HL-60/S4 (cell line): ENCODE data around the gene KRTAP5-11.
"Not testable (repeated sequence)": the region's sequence is repeated elsewhere in the genome, so short reads cannot be mapped to it uniquely, and the experiment has no call there.

Experiments
- in situ Hi-C: fragments of 300-500 bp; cut with MboI; formaldehyde crosslinking; loops from 2 replicates; pipeline ENCODE4 v1.14.3; 2022; ENCODE audit warnings: low sequenced_read_pairs

Gene KRTAP5-11, protein sequence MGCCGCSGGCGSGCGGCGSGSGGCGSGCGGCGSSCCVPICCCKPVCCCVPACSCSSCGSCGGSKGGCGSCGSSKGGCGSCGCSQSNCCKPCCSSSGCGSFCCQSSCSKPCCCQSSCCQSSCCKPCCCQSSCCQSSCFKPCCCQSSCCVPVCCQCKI

DNA sequence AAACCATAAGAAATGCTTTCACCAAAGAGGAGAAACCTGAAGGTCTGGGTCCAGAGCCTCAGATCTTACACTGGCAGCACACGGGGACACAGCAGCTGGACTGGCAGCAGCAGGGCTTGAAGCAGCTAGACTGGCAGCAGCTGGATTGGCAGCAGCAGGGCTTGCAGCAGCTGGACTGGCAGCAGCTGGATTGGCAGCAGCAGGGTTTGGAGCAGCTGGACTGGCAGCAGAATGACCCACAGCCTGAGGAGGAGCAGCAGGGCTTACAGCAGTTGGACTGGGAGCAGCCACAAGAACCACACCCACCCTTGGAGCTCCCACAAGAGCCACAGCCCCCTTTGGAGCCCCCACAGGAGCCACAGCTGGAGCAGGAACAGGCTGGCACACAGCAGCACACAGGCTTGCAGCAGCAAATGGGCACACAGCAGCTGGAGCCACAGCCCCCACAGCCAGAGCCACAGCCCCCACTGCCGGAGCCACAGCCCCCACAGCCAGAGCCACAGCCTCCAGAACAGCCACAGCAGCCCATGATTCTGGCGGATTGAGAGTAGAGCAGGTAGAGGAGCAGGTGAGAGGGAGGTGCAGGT, at the start of gene KRTAP5-11:
Gene KRTAP5-11 (minus strand): TSS at position 567 of the 587 bp plus-strand sequence. CDS start 38 bp downstream, at position 529.
- in situ Hi-C loops, result no loop called here

DNA sequence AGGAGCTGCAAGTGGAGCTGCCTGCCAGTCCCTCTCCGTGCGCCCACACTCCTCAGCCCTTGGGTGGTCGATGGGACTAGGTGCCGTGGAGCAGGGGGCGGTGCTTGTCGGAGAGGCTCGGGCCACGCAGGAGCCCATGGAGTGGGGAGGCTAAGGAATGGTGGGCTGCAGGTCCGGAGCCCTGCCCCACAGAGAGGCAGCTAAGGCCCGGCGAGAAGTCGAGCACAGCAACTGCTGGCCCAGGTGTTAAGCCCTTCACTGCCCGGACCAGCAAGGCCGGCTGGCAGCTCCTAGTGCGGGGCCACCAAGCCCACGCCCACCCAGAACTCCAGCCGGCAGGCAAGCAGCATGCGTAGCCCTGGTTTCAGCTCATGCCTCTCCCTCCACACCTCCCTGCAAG, 48.9 kb upstream of the KRTAP5-11 start:
- in situ Hi-C loops, result loop anchor here (25.0 kb wide), 1 partner anchor 106 kb away; no protein-coding TSS in a partner anchor

DNA sequence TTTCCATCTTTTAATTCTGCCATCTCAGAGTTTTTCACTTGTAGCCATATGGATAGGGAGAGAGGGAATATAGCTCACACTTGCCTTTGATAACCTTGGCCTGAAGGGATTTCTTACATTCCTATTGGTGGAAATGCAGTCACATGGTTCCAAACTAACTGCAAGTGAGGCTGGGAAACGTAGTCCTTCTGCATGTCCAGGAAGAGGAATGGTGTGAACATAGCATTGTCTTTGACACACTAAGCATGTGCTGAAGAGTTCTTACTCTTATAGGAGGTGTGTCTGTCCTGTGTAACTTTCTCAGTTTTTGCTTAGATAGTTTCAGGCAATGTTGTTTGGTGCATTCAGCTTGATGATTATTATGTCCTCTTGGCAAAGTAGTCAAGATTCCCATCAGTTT, 47.4 kb upstream of the KRTAP5-11 start:
- in situ Hi-C loops, result loop anchor here (25.0 kb wide), 1 partner anchor 107 kb away; no protein-coding TSS in a partner anchor

DNA sequence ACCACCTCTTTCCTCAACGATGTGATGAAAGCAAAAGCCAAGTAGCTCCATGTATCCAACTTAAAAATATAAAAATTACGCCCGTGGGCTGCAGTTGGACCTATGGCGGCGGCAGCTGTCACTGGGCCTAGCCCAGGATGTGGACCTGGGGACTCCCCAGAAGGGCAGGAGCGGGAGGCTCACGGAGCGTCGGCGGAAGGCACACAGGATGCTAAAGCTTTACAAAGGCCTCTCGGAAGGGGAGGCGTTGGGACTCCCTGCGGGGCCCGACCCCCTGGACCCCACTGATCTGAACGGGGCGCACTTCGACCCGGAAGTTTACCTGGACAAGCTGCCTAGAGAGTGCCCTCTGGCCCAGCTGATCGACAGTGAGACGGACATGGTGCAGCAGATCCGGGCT, 46.3 kb upstream of the KRTAP5-11 start:
- in situ Hi-C loops, result loop anchor here (25.0 kb wide), 1 partner anchor 108 kb away; no protein-coding TSS in a partner anchor

DNA sequence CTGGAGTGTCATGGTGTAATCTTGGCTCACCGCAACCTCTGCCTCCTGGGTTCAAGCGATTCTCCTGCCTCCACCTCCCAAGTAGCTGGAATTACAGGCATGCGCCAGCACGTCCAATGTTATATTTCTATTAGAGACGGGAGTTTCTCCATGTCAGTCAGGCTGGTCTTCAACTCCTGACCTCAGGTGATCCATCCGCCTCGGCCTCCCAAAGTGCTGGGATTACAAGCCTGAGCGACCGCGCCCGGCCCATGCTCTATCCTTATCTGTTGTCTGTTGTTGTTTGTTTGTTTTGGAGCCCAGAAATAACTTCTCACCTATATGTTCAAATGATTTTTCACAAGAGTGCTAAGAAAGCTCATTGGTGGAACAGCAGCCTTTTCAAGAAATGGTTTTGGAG, 40.6 kb upstream of the KRTAP5-11 start:
- in situ Hi-C loops, result not testable (repeated sequence)

DNA sequence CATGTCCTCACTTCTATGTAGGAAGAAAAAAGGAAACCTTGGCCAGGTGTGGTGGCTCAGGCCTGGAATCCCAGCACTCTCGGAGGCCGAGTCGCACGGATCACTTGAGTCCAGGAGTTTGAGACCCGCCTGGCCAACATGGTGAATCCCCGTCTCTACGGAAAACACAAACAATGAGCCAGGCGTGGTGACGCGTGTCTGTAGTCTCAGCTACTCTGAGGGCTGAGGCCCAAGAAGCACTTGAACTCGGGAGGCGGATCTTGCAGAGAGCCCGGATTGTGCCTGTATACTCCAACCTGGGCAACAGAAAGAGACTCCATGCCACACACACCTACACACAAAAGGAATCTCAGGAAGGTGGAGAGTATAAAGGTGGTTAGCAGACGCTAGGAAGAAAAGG, 39.9 kb upstream of the KRTAP5-11 start:
- in situ Hi-C loops, result not testable (repeated sequence)

DNA sequence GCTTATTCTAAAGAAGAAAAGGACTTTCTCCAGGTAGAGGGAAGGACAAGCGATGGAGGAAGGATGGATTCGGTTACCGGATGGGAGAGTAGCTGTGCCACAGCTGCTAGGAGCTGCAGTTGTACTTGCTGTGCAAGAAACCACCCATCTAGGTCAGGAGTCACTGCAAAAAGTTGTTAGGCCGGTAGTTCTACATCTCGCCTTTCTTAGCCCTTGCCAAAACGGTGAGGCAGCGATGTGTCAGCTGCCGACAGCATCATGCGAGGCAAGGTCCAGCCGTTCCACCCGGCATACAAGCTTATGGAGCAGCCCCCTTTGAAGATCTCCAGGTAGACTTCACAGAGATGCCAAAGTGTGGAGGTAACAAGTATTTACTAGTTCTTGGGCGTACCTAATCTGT, 32.3 kb upstream of the KRTAP5-11 start:
- in situ Hi-C loops, result not testable (repeated sequence)

DNA sequence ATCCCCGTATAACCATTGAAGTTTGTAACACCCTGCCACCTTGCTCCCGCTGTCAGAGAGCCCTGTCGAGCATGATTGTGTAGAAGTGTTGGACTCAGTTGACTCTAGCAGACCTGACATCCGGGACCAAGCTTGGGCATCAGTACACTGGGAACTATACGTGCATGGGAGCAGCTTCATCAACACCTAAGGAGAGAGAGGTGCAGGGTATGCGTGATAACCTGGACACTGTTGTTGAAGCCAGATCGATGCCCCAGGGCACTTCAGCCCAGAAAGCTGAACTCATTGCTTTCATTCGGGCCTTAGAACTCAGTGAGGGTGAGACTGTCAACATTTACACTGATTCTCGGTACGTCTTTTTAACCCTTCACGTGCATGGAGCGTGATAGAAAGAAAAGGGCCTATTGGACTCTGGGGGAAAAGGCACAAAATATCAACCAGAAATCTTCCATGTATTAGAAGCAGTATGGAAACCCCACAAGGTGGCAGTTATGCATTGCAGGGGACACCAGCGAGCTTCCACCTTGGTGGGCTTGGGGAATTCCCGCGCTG, 31.8 kb upstream of the KRTAP5-11 start:
- in situ Hi-C loops, result not testable (repeated sequence)

DNA sequence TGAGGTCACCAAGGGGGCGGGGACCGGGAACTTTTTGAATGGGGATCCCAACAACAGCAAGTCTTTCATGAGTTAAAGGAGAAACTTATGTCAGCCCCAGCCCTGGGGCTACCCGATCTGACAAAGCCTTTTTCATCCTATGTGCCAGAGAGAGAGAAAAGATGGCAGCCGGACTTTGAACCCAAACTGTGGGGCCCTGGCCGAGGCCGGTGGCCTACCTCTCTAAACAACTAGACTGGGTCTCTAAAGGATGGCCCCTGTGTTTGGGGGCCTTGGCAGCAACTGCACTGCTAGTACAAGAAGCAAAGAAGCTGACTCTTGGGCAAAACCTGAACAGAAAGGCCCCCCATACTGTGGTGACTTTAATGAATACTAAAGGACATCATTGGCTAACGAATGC, 31.3 kb upstream of the KRTAP5-11 start:
- in situ Hi-C loops, result not testable (repeated sequence)

DNA sequence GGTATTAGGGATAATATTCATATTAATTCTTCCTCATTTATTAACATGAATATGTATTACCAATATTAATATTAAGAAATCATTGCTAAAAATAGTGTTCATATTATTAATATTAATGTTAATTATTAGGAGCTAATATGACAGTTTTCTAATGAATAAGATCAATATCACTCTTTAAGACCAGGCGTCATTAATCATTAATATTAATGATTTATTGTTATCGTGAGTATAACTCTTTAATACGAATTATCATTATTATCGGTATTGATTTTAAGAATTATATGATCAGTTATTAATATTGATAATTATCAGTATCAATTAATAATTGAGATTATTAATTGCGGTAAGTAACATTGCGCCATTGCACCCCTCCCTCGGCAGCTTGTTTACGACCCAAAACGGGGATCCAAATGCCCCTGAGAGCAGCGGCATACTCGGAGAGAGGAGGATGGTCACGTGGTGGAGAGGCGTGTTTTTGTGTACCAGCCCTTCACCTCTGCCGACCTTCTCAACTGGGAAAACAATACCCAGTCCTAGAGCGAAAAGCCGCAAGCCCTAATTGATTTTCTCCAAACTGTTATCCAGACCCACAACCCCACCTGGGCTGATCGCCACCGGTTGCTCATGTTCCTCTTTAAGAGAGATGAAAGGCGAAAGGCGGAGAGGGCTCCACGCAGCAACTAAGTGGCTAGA, 28.7 kb upstream of the KRTAP5-11 start:
- in situ Hi-C loops, result not testable (repeated sequence)

DNA sequence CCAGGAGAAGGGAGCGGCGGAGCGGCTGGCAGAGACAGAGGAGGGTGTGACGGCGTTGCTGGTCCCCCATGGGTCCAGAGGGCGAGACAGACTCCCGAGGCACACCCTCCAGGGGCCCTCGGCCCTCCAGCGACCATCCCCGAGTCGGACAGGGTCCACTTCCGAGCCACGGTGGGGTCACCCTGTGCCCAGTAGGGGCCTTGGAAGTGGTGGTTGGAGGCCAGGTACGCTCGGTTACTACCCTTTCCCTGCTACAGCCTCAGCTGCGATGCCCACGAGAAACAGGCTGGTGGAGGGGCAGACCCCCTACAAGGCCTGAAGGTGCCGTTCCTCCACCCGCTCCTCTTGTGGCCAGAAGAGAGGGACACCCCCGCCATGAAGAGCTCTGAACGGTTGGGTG, 25.6 kb upstream of the KRTAP5-11 start:
- in situ Hi-C loops, result not testable (repeated sequence)

DNA sequence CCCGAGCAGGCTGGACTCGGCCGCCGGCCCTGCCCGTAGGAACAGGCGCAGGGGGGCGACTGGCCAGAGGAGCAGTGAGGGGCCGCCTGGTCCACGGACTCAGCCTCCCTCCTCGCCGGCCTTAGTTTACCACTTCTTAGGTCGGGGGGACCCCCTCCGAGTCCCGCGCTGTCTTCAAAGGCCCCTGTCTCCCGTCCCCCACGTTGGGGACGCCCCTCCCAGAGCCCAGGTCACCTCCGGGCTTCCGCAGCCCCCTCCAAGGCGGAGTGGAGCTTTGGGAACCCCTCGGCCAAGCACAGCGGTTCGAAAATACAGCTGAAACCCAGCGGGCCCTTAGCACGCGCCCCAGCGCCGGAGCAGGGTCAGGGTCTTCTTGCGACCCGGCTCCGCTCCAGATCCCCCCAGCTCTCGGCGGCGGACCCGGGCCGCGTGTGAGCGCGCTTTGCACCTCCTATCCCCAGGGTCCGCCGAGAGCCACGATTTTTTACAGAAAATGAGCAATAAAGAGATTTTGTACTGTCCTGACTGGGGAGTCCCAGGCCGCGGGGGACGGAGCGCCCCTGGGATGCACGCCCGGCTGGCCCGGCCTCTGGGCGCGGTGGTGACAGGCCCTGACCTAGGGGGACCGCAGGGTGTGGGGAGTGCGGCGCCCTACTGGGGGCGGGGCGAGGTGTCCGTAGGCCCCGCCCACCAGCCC, 25.0 kb upstream of the KRTAP5-11 start:
- in situ Hi-C loops, result not testable (repeated sequence)

DNA sequence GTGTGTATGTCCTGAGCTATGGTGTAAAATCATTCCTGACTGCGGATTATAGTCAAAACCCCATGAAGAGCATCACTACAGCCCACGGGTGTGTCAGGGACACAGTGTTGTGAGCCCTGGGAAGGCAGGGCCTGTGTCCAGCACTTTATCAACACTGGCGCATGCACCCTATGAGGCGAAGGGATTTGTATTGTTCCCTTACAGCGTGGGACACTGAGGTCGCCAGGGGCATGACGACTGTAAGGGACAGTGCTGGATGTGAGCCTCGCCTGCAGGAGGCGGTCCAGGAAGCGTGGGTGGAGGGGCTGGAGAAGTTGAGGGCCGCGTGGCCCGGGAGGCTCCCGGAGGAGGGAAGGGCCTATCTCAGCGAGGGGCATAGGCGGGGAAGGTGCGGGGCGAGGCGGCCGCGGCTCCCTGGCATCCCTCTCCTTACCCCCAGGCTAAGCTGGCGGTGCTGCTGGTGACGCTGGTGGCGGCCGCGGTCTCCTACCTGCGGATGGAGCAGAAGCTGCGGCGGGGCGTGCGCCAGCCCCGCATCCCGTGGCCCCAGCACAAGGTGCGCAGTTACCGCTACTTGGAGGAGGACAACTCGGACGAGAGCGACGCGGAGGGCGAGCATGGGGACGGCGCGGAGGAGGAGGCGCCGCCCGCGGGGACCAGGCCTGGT, 24.3 kb upstream of the KRTAP5-11 start:
- in situ Hi-C loops, result not testable (repeated sequence)

DNA sequence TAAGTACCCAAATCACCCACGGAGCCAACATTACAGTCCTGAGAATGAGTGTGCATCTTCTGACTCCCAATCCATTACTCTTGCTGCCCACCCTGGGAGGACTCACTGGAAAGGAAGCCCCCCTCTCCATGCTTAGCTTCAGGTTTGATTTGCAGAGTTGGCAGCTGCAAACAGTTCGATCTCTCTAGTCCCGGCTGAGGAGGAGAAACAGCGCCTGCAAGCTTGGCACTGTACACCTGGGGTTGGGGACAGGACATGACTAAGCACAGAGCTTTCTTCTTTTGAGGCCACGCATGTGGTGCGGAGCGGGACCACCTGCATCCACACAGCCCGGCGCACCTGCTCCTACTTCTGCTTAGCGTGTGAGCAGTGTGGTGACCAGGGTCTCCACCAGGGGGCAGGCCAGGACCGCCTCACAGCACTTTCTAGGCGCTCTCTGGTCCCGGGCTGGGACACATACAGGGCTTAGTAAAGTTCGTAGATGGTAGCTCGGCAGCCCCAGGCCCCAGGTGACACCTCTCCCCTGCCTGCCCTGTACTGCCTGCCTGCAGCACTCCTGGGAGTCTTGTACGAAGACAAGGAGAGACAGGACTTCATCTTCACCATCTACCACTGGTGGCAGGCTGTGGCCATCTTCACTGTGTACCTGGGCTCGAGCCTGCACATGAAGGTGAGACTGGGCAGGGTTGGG, 22.3 kb upstream of the KRTAP5-11 start:
- in situ Hi-C loops, result not testable (repeated sequence)

DNA sequence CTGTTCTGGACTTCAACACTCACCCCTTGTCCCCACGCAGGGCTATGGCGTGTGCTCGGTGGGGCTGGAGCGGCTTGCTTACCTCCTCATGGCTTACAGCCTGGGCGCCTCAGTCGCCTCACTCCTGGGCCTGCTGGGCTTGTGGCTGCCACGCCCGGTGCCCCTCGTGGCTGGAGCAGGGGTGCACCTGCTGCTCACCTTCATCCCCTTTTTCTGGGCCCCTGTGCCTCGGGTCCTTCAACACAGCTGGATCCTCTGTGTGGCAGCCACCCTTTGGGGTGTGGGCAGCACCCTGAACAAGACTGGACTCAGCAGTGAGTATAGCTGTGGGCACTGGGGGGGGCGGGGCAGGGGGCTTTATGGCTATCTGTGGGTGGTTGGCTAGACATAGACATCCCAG, 20.5 kb upstream of the KRTAP5-11 start:
- in situ Hi-C loops, result not testable (repeated sequence)

DNA sequence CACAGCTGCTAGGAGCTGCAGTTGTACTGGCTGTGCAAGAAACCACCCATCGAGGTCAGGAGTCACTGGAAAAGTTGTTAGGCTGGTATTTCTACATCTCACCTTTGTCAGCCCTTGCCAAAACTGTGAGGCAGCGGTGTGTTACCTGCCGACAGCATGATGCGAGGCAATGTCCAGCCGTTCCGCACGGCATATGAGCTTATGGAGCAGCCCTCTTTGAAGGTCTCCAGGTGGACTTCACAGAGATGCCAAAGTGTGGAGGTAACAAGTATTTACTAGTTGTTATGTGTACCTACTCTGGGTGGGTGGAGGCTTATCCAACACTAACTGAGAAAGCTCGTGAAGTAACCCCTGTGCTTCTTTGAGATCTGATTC, 6.9 kb upstream of the KRTAP5-11 start:
- in situ Hi-C loops, result not testable (repeated sequence)

DNA sequence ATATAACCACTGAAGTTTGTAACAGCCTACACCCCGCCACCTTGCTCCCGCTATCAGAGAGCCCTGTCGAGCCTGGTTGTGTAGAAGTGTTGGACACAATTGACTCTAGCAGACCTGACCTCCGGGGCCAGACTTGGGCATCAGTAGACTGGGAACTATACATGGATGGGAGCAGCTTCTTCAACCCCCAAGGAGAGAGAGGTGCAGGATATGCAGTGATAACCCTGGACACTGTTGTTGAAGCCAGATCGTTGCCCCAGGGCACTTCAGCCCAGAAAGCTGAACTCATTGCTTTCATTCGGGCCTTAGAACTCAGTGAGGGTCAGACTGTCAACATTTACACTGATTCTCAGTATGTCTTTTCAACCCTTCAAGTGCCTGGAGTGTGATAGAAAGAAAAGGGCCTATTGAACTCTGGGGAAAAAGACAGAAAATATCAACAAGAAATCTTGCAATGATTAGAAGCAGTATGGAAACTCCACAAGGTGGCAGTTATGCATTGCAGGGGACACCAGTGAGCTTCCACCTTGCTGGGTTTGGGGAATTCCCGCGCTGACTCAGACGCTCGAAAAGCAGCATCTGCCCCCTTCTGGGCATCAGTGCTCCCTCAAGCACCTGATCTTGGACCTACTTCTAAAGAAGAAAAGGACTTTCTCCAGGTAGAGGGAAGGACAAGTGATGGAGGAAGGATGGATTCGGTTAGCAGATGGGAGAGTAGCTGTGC, 6.3 kb upstream of the KRTAP5-11 start:
- in situ Hi-C loops, result not testable (repeated sequence)

DNA sequence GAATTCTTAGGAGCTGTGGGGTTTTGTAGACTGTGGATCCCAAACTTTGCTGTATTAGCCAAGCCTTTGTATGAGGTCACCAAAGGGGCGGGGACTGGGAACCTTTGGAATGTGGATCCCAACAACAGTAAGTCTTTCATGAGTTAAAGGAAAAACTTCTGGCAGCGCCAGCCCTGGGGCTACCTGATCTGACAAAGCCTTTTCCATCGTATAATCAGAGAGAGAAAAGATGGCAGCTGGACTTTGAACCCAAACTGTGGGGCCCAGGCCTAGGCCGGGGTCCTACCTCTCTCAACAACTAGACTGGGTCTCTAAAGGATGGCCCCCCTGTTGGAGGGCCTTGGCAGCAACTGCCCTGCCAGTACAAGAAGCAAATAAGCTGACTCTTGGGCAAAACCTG, 5.6 kb upstream of the KRTAP5-11 start:
- in situ Hi-C loops, result not testable (repeated sequence)

DNA sequence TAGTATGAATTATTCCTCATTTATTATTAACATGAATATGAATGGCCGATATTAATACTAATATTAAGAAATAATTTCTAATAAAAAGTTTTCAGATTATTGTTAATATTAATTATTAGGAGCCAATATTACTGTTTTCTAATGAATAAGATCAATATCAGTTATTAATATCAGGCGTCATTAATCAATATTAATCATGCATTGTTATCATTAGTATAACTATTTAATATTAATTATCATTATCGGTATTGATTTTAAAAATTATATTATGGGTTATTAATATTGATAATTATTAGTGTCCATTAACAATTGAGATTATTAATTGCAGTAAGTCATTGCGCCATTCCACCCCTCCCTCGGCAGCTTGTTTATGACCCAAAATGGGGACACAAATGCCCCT, 3.0 kb upstream of the KRTAP5-11 start:
- in situ Hi-C loops, result not testable (repeated sequence)
